ENCODE measurements around the gene CDH23.

- TF ChIP-seq CTCF (IDR thresholded peaks at IDR 0.05): no peak
- TF ChIP-seq POLR2A (IDR thresholded peaks at IDR 0.05): no peak
- no peak for TF ChIP-seq POLR2AphosphoS5 (IDR thresholded peaks at IDR 0.05; ENCODE audit: insufficient read depth in 1 of 2, low read depth in 1 of 2)
Measured at GRCh38 chr10:71854031-71854430, 457.3 kb downstream of the CDH23 start.

Measured in vagina (tissue), 2 donors.